HG03280 (cell line): ENCODE data around the gene ESPNL.

Source experiments
- ATAC-seq: cut with Tn5 transposase; IDR thresholded peaks from one replicate; pipeline ENCODE4 v1.9.1; 2021; ENCODE audit warnings: mild to moderate bottlenecking, moderate library complexity; ENCODE audit not compliant: unreplicated experiment

The ESPNL gene

DNA sequence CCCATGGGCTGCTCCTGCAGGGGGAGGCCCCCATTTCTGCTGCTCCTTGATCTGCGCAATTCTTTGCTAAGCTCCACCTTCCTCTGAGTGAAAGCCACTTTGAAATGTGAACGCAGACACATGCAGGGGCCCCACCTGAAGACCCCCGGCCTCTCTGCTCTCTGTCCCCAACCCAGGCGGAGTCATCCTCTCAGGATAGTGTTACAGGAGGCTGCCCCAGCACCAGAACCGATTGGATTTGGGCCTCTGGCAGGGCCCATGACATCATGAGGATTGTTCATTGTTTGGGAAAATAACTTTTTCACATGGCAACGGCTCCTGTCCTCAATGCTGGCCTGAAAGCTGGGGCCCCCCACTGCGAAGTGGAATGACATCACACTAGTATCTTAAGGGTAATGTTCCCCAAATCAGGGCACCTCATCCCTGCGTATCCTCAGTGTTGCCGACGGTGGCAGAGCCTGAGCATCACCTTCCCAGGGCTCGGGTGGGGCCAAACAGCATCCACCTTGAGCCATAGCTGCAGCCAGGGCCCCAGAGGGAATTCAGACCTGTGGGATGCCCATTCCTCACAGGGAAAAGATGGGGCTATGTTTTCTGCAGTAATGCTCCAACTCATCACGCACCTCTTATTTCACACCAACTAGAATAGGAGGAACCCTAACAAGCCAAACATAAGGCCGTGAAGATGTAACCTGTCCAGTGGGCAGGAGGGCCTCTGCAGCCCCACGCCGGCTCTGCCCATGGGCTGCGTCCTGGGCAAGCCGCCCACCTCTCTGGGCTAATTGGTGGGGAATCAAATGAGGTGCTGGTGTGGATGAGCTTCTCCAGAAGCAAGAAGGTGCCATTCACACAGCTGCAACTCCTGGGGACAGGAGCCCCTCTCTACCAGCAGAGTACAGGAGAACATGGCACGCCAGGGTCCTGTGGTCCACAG lies 55.9 kb downstream of the ESPNL start:
- ATAC-seq = no peak

- ATAC-seq = no peak
Measured at GRCh38 chr2:238157506-238158017, 57.4 kb downstream of the ESPNL start.

GRCh38 chr2:238158018-238158508 lies 57.9 kb downstream of the ESPNL start:
- no peak for ATAC-seq

DNA sequence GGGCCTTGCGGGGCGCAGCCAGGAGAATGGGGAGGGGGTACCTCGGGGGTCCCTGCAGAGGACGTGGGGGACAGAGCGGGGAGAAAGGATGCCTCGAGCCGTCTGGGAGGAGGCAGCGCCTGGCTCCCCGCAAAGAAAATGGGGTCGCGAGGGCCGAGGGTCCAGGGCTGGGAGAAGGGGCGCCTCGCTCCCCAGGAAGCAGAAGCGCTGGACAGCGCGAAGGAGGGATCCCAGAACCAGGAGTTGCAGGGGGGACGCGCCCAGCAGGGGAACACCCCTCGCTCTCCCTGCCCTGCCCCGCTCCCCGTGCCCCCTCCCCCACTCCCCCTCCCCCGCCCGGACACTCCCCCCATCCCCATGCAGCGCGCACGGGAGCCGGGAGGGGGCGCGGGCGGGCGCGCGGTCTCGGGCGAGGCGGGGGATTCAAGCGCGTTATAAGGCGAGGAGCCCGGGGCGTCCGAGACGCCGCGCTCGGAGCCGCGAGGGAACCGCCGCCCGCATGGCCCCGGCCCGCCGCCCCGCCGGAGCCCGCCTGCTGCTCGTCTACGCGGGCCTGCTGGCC lies 58.5 kb downstream of the ESPNL start, which contains the start of gene ERFE:
Gene ERFE, plus strand, starts transcription at position 462 of the 562 bp plus-strand sequence. Its CDS starts 38 bp downstream, at position 500.
- peak; percentile 48 for ATAC-seq

GRCh38 chr2:238159071-238159539 lies 59.0 kb downstream of the ESPNL start:
- peak; percentile 39 for ATAC-seq

DNA sequence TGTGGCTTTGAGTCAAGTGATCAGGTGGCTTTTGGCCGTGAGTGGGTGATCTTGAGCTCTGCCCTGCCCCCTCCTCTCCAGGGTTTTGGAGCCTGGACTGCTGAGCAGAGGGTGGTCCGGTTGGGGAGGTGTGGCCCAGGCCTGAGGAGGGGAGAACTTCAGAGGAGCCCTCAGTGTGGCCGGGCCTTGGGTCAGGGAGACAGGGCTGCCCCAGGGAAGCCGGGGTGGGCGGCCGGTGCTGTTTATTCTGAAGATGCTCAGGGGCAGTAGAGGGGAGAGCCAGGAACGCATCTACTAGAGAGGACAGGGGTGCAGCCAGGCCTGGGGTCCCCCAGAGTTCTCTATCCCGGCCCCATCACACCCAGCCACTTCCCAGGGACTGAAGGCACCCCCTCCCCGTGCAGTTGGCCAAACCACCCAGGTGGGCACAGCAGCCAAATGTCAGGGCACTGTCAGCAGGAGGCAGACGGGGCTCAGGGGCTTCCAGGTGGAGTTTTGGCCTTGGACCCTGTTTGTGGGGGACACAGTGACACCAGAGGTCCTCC lies 59.6 kb downstream of the ESPNL start:
- ATAC-seq = no peak

GRCh38 chr2:238160206-238161129 lies 60.3 kb downstream of the ESPNL start:
- ATAC-seq = no peak

- ATAC-seq = no peak
Measured at GRCh38 chr2:238161291-238162051, 61.3 kb downstream of the ESPNL start.

GRCh38 chr2:238162251-238162845 lies 62.2 kb downstream of the ESPNL start:
- no peak for ATAC-seq

- no peak for ATAC-seq
Measured at GRCh38 chr2:238162846-238163441, 62.8 kb downstream of the ESPNL start.

- ATAC-seq = no peak
Measured at GRCh38 chr2:238163481-238164198, 63.5 kb downstream of the ESPNL start.

- ATAC-seq = no peak
Measured at GRCh38 chr2:238164906-238165287, 64.8 kb downstream of the ESPNL start.

- ATAC-seq = no peak
Measured at GRCh38 chr2:238165288-238165921, 65.3 kb downstream of the ESPNL start.

DNA sequence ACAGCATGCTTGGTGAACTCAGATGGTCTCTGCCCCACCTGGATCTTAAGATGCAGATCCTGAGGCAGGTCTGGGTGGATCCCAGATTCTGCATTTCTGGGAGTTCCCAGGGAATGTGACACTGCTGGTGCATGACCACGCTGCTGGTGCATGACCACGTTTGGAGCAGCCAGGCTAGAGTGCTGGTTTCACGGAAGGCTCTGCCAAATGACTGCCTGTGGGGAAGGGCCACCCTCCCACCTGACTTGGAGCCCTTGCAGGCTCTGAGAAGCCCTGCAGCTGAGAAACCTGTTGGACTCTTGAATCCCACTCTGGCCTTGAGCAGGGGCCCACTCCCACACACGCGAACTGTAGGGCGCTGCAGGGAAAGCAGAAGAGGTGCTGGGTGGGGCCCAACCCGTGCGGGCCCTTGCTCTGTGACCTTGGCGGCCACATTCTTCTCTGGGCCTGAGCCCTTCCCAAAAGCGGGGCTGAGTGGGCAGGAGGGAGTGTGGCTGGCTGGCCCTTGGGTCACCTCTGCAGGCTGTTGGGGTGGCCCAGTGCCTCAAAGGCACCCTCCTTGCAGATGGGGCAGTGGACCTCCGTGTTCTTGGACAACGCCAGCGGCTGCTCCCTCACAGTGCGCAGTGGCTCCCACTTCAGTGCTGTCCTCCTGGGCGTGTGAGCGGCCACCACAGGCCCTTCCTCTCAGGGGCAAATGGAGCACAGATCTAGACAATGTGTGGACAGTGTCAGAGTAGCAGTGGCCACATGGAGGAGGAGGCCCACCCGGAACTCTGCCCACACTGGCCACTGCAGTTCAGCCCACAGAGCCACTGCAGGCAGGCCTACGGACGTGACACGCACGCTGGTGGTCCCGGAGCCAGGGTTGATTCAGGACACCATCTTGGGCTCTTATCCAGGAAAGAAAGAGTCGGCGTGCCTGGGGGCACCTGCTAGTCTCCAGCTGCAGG lies 66.5 kb downstream of the ESPNL start:
- ATAC-seq = no peak

GRCh38 chr2:238167344-238167715 lies 67.2 kb downstream of the ESPNL start:
- no peak for ATAC-seq

DNA sequence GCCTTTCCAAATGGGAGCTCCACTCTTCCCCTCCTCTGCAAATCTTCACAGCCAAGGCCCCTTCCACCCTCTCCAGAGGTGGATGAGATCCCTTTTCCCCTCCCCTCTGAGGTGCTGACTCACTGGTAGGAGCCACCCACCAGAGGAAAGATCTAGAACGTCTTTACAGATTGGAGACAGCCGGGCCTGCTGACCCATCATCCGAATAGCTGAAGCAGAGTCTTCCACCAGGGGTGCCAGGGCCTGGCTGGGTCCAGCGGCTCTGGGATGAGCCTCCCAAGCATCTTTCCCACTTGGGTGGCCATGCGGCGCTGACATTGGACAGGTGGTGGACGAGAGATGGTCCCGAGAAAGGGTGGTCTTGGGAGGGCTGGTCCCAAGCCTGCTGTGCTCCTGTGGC lies 67.6 kb downstream of the ESPNL start:
- no peak for ATAC-seq
